ENCODE results near the gene AMHR2.

Gene AMHR2

GRCh38 chr12:53480491-53481442, 57.1 kb downstream of the AMHR2 start:
- no peak for DNase-seq (ENCODE audit: low read depth)
